Measurements from ENCODE around the gene MS4A15.

Gene MS4A15

DNA sequence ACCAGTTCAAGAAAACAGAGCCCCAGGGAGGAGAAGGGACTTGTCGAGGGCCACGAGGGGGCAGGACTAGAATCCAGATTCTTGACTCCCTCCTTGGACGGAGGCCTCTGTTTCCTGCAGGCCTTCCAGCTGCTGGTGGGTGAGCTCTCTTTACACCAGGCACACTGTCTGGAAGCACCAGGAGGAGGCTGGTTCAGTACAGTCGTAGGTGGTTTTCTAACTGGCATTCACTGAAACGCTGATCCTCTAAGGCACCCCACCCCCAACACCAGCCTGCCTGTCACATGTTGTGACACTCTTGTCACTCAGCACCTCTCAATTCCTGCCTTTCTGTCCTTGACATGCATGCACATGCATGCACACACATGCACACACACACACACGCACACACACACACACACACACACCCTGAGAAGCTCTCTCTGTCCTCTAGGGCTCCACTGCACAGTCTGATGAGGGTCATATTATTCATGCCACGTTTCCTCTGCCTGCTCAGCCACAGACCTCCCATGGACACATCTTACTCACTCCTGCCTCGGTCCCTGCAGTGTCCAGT, 29.2 kb downstream of the MS4A15 start:
- TF ChIP-seq GABPA (IDR thresholded peaks at IDR 0.05; ENCODE audit: low read depth) (no peak), POLR2AphosphoS5 (IDR thresholded peaks at IDR 0.05; ENCODE audit: low read depth) (no peak), SPI1 (IDR thresholded peaks at IDR 0.05; ENCODE audit: borderline replicate concordance, low read depth) (no peak)
- TF ChIP-seq, protein P1, sequence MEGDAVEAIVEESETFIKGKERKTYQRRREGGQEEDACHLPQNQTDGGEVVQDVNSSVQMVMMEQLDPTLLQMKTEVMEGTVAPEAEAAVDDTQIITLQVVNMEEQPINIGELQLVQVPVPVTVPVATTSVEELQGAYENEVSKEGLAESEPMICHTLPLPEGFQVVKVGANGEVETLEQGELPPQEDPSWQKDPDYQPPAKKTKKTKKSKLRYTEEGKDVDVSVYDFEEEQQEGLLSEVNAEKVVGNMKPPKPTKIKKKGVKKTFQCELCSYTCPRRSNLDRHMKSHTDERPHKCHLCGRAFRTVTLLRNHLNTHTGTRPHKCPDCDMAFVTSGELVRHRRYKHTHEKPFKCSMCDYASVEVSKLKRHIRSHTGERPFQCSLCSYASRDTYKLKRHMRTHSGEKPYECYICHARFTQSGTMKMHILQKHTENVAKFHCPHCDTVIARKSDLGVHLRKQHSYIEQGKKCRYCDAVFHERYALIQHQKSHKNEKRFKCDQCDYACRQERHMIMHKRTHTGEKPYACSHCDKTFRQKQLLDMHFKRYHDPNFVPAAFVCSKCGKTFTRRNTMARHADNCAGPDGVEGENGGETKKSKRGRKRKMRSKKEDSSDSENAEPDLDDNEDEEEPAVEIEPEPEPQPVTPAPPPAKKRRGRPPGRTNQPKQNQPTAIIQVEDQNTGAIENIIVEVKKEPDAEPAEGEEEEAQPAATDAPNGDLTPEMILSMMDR (IDR thresholded peaks at IDR 0.05; ENCODE audit: insufficient read depth, low read length): no peak
- TF ChIP-seq, protein P2, sequence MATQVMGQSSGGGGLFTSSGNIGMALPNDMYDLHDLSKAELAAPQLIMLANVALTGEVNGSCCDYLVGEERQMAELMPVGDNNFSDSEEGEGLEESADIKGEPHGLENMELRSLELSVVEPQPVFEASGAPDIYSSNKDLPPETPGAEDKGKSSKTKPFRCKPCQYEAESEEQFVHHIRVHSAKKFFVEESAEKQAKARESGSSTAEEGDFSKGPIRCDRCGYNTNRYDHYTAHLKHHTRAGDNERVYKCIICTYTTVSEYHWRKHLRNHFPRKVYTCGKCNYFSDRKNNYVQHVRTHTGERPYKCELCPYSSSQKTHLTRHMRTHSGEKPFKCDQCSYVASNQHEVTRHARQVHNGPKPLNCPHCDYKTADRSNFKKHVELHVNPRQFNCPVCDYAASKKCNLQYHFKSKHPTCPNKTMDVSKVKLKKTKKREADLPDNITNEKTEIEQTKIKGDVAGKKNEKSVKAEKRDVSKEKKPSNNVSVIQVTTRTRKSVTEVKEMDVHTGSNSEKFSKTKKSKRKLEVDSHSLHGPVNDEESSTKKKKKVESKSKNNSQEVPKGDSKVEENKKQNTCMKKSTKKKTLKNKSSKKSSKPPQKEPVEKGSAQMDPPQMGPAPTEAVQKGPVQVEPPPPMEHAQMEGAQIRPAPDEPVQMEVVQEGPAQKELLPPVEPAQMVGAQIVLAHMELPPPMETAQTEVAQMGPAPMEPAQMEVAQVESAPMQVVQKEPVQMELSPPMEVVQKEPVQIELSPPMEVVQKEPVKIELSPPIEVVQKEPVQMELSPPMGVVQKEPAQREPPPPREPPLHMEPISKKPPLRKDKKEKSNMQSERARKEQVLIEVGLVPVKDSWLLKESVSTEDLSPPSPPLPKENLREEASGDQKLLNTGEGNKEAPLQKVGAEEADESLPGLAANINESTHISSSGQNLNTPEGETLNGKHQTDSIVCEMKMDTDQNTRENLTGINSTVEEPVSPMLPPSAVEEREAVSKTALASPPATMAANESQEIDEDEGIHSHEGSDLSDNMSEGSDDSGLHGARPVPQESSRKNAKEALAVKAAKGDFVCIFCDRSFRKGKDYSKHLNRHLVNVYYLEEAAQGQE (IDR thresholded peaks at IDR 0.05; ENCODE audit: insufficient replicate concordance, low read depth): no peak
- H3K27ac ChIP-seq (replicated peaks): no peak overlapping the region
- H3K27me3 ChIP-seq (ENCODE audit: insufficient read depth, poor library complexity, severe bottlenecking): no peaks in the 10 kb centered on the region
- no peak overlapping the region for H3K4me3 ChIP-seq (replicated peaks; ENCODE audit: insufficient read depth, low read length)
- DNase-seq (ENCODE audit: low read depth in 1 of 2, low spot score in 1 of 2): no peak

- DNase-seq (ENCODE audit: low read depth in 1 of 2, low spot score in 1 of 2): no peak
Observed at GRCh38 chr11:60786811-60787567, 30.3 kb downstream of the MS4A15 start.

DNA sequence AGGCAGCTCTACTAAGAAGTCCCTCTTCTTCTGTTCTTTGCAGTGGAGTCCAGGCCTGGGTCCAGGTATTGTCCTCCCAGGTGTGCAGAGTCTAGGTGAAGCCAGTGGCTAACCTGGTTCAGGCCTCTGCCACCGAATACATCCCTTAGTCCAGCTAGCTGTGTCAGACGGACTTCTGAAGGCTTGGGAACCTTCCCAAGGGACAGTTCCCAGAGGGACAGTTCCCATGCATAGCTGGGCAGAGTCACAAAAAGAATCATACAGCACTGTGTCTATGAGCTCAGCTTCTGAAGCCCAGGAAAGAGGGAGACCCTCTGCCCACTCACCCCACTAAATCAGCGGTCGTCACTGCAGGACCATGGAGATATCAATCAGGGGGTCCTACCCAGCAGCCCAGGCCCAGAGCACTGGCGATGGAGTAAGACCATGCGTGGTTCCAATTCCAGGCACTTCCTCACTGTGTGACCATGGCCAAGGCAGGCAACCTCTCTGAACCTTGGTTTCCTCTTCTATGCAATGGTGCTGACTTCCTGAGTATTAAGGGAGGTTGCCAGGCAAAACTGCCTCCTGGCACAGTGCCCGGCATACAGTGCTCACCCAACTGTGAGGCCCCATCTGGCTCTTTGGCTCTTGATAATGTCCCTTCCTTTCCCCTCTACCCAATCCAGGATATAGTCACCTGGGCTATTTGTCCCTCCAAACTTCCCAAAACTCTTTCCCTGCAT, 31.9 kb downstream of the MS4A15 start:
- H3K27ac ChIP-seq (replicated peaks): no peak overlapping the region
- no peaks in the 10 kb centered on the region for H3K27me3 ChIP-seq (ENCODE audit: insufficient read depth, poor library complexity, severe bottlenecking)
- H3K4me3 ChIP-seq (replicated peaks; ENCODE audit: insufficient read depth, low read length): no peak overlapping the region
- TF ChIP-seq, protein P1 (IDR thresholded peaks at IDR 0.05; ENCODE audit: insufficient read depth, low read length): no peak
- no peak for DNase-seq (ENCODE audit: low read depth in 1 of 2, low spot score in 1 of 2)

More at GRCh38 chr11:60786811-60787567, 30.3 kb downstream of the MS4A15 start:
- Histone ChIP-seq H3K27me3 (ENCODE audit: insufficient read depth, poor library complexity, severe bottlenecking) (no peaks in the 10 kb centered on the region), H3K27ac (replicated peaks) (no peak overlapping the region), H3K4me3 (replicated peaks; ENCODE audit: insufficient read depth, low read length) (no peak overlapping the region)
- TF ChIP-seq SPI1 (IDR thresholded peaks at IDR 0.05; ENCODE audit: borderline replicate concordance, low read depth) (no peak), POLR2AphosphoS5 (IDR thresholded peaks at IDR 0.05; ENCODE audit: low read depth) (no peak), GABPA (IDR thresholded peaks at IDR 0.05; ENCODE audit: low read depth) (no peak)
- TF ChIP-seq, protein P2 (IDR thresholded peaks at IDR 0.05; ENCODE audit: insufficient replicate concordance, low read depth): no peak
- TF ChIP-seq, protein P1 (IDR thresholded peaks at IDR 0.05; ENCODE audit: insufficient read depth, low read length): no peak
